C4-2B (cell line): Measurements from ENCODE around the gene PIAS2.

Source experiments
- CTCF ChIP-seq: fragments of 450-650 bp; conservative IDR thresholded peaks from 2 replicates; pipeline ENCODE4 v1.5.1; 2017; ENCODE audit warnings: mild to moderate bottlenecking
- ZFX ChIP-seq: fragments of 450-650 bp; IDR thresholded peaks from 2 replicates; pipeline ENCODE4 v1.6.1; 2017

GRCh38 chr18:46810481-46811000, 106.8 kb downstream of the PIAS2 start:
- TF ChIP-seq CTCF (no peak), ZFX (no peak)
